ENCODE results near the gene CAV2. TPM values are rescaled to one million over a fixed set of nuclear protein-coding genes. Genes with fewer than 3 reads are reported as not detected.

CAV2 gene
- total and polyA plus RNA-seq, 3 donors from 2014 or later = 33.0 to 40.2 (median 33.5) TPM

DNA sequence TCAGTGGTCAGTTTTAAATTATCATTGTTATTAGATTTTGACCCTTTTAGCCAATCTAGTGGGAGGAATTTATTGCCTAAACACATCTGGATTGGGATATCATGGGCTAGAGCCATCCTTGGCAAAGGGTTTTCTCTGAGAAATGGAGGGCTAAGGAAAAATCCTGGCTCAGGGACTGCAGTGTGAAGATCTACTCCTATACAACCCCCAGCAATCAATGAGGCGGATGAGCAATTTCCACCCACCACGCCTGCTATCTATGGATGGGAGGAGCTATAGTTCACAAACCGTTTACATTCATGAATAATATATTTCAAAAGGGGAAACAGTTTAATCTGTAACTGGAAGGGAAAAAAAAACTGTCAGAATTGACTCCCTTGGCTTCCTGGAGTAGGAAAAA, 28.0 kb downstream of the CAV2 start:
- WGBS, 2 donors = 62 to 67% methylated on average over 3 of the region's 3 CpGs
- H3K9me3 ChIP-seq = no peaks in the 10 kb centered on the region
- H3K36me3 ChIP-seq (ENCODE audit: low read depth, missing control alignments) = no peaks in the 10 kb centered on the region
- no peak overlapping the region for H3K4me3 ChIP-seq
- H3K4me1 ChIP-seq = peaks cover 11% of the 10 kb centered on the region
- H3K27ac ChIP-seq = peak overlapping the region in 1 of 2 donors; percentile 42
- DNase-seq = no peak
- intact Hi-C loops (cut with DNase I; ENCODE audit: low total_unique reads) = loop anchor here (5.0 kb wide), 1 partner anchor 60 kb away; no protein-coding TSS in a partner anchor
- no peaks in the 10 kb centered on the region for H3K27me3 ChIP-seq
- no peak for TF ChIP-seq POLR2A (IDR thresholded peaks at IDR 0.05)
- TF ChIP-seq CTCF (IDR thresholded peaks at IDR 0.05) = no peak

- peaks cover 11% of the 10 kb centered on the region for H3K4me1 ChIP-seq
- 46 to 55% methylated on average over 3 of the region's 3 CpGs for WGBS, 2 donors
- peak overlapping the region in 1 of 2 donors; percentile 42 for H3K27ac ChIP-seq
- H3K36me3 ChIP-seq (ENCODE audit: low read depth, missing control alignments) = no peaks in the 10 kb centered on the region
- intact Hi-C loops (cut with DNase I; ENCODE audit: low total_unique reads) = loop anchor here (5.0 kb wide), 1 partner anchor 59 kb away; no protein-coding TSS in a partner anchor
- no peak overlapping the region for H3K4me3 ChIP-seq
- TF ChIP-seq POLR2A (IDR thresholded peaks at IDR 0.05) = no peak
- DNase-seq = peak; percentile 43
- H3K27me3 ChIP-seq = no peaks in the 10 kb centered on the region
- H3K9me3 ChIP-seq = no peaks in the 10 kb centered on the region
These were observed 28.7 kb downstream of the CAV2 start for GRCh38 chr7:116528008-116528789.

GRCh38 chr7:116529250-116529649, 29.7 kb downstream of the CAV2 start:
- TF ChIP-seq POLR2A (IDR thresholded peaks at IDR 0.05) (no peak), CTCF (IDR thresholded peaks at IDR 0.05) (no peak)
- H3K27me3 ChIP-seq = no peaks in the 10 kb centered on the region
- 59 to 60% methylated on average over 1 of the region's 1 CpG for WGBS, 2 donors
- no peaks in the 10 kb centered on the region for H3K36me3 ChIP-seq (ENCODE audit: low read depth, missing control alignments)
- intact Hi-C loops (cut with DNase I; ENCODE audit: low total_unique reads) = loop anchor here (5.0 kb wide), 1 partner anchor 58 kb away; no protein-coding TSS in a partner anchor
- H3K4me3 ChIP-seq = no peak overlapping the region
- peaks cover 5% of the 10 kb centered on the region for H3K4me1 ChIP-seq
- H3K9me3 ChIP-seq = no peaks in the 10 kb centered on the region
- DNase-seq = no peak
- H3K27ac ChIP-seq = no peak overlapping the region

DNA sequence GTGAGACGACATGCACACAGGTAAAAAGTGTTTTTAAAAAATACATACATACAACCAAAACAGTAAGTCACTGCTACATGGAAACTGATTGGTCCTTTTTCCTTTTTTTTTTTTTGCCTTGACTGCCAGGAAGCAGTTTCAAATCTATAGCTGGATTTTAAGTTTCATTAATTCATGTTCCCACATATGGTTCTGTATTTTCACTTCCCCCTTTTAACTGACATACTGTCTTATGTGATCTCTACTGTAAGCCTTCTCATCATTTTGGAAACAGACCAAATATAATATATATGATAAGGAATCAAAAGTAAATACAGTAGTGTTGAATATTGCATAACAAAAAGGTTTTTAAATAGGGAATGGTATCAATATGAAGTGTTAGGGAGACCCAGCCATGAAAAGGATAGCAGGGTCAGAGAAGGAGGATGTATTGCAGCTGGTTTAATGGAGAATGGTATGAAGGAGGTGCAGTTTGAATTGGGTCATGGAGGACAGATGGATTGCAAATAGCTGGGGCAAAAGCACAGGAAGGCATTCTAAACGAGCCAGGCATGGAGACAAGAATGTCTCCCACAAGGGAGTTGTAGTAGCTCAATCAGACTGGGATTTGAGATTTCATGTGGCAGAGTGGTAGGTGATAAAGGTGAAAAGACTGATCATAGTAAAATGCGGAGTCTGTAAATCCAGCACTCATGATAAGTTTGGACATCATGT, 30.7 kb downstream of the CAV2 start:
- WGBS, 2 donors = 66 to 71% methylated on average over 3 of the region's 3 CpGs
- intact Hi-C loops (cut with DNase I; ENCODE audit: low total_unique reads) = no loop called here
- Histone ChIP-seq H3K9me3 (no peaks in the 10 kb centered on the region), H3K36me3 (ENCODE audit: low read depth, missing control alignments) (no peaks in the 10 kb centered on the region), H3K27me3 (no peaks in the 10 kb centered on the region), H3K4me3 (no peak overlapping the region), H3K4me1 (peaks cover 2% of the 10 kb centered on the region), H3K27ac (no peak overlapping the region)
- DNase-seq = no peak
- TF ChIP-seq POLR2A (IDR thresholded peaks at IDR 0.05) (no peak), CTCF (IDR thresholded peaks at IDR 0.05) (no peak)

DNA sequence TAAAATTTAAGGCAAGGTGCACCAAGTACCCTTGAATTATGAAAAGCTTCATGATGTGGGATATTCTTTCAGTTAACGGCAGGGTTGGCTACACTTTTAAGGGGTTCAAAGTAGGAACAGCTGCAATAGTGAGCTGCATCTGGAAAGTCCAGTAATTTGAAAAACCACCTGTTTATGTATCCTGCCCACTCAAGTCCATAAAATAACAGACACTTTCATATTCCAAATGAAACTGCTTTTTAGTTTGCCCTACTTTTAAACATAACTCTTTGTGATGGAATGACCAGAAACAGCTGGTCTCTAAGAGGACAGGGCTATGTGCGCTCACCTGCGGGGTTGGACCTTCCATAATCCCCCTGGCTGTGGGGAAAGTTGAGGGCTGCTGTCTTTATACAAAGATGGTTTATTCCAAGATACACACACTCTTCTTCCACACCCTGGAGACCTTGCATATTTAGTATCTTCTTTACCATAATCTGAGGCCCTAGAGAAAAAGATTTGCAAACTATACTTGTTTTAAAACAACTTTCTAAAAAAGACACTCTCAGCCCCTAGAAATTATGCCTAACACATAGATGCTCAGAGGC, 32.7 kb downstream of the CAV2 start:
- no peak for DNase-seq
- no peak for TF ChIP-seq CTCF (IDR thresholded peaks at IDR 0.05)
- no peak for TF ChIP-seq POLR2A (IDR thresholded peaks at IDR 0.05)
- Histone ChIP-seq H3K27ac (no peak overlapping the region), H3K9me3 (no peaks in the 10 kb centered on the region), H3K4me3 (no peak overlapping the region), H3K27me3 (no peaks in the 10 kb centered on the region), H3K4me1 (no peaks in the 10 kb centered on the region), H3K36me3 (ENCODE audit: low read depth, missing control alignments) (no peaks in the 10 kb centered on the region)
- WGBS, 2 donors = 82 to 89% methylated on average over 3 of the region's 3 CpGs
- intact Hi-C loops (cut with DNase I; ENCODE audit: low total_unique reads) = no loop called here

Data from testis (tissue), 3 donors.